Measurements from ENCODE around the gene TMSB10.
A peak's percentile ranks its signal among the peaks of the same experiment; 100 is the strongest.
"Not testable (repeated sequence)": the region's sequence is repeated elsewhere in the genome, so short reads cannot be mapped to it uniquely, and the experiment has no call there.

The TMSB10 gene

DNA sequence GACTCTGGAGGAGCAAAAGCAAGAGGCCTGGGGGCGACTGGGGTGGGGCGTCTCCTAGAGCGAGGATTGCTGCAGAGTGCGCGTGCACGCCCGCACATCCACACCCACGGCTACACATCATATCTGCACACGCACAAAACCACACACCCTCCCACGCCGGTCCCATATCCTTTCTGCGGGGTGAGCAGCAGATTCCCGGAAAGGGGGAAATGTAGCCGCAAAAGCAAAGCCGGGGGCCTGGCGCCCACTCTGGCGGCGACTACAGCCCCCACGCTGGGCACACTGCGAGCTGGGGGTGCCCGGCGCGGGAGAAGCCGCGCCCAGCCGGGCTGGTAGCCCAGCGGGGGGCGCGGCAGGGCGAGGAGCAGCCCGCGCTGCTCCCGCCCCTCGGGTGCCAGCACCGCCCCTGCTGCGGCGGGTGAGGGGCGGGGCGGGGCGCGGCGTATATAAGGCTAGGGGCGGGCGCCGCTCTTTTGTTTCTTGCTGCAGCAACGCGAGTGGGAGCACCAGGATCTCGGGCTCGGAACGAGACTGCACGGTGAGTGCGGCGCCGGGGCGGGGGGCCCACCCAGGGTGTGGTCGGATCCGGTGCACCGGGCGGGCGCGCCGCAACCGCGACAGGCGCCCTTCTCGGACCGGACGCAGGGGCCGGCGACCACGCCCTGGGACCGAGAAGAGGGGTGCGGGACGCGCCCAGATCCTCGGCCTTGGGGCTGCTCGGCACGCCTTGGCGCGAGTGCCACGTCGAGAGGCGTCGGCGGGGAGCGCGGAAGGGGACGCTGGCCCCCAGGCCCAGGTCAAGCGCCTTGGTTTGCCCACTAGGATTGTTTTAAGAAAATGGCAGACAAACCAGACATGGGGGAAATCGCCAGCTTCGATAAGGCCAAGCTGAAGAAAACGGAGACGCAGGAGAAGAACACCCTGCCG lies at the start of gene TMSB10:
Gene TMSB10 (plus strand): TSS at position 476 of the 927 bp plus-strand sequence.
- DNase-seq, result peak; percentile 88

DNA sequence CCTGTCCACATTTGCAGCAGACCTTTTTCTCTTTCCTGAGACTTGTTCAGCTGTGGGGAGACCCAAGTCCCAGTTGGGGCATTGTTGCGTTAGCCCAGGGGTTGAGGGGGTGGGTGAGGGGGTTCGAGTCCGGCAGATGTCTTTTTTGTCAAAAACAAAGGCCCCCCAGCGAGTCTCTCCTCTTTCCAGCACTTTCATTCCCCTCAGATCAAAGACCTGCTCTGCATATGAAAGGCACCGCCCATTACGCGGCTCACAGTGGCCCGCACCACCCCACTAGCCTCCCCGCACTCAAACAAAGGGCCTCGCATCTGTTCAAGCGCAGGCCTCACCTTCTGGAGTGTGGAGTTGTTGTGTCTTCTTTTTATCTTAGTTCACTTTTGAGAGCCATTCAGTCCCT lies 49.7 kb upstream of the TMSB10 start:
- DNase-seq, result no peak

DNA sequence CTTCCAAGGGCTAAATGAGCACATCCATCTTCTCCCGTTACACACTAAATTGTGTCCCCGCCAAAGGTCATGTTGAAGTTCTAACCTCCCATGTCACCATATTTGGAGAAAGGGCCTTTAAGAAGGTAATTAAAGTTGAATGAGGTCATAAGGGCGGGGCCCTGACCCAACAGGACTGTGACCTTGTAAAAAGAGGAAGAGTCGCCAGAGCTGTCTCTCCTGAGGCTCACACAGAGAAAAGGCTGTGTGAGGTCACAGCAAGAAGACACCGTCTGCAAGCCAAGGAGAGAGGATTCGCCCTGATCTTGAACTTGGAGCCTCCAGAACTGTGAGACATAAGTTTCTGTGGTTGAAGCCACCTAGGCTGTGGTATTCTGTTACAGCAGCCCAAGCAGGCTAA lies 48.7 kb upstream of the TMSB10 start:
- peak; percentile 68 for DNase-seq

DNA sequence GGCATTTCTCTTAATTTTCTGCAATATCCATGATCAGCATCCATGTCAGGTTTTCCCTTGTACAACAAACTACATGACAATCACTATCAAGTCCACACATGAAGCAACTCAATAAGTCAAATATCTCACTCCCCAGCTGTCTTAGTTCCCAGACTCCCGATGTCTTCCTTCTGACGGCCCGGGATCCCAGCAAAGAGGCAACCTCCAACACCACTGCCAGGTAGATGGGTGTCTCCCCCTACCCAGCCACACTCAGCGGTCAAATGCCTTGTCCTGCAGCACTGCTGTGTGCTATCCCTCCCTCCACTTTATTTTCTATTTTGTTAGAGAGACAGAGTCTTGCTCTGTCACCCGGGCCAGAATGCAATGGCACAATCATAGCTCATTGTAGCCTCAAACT lies 47.9 kb upstream of the TMSB10 start:
- no peak for DNase-seq

DNA sequence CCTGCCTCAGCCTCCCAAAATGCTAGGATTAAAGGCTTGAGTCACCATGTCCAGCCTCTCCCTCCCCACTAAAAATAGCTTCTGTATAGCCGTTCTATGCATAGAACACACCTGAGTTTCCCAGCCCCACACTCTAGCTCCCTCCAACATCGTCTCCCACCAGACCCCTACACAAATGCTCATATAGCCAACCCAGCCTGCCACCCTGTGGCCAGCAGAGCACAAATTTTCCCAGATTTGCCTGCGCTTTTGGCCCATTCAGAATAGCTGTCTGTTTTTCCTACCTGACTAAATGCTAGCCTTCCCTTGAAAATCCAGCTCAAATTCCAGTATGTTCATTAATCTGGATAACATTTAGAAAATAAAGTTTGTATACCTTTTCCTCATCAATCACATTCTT lies 47.3 kb upstream of the TMSB10 start:
- DNase-seq, result no peak

DNA sequence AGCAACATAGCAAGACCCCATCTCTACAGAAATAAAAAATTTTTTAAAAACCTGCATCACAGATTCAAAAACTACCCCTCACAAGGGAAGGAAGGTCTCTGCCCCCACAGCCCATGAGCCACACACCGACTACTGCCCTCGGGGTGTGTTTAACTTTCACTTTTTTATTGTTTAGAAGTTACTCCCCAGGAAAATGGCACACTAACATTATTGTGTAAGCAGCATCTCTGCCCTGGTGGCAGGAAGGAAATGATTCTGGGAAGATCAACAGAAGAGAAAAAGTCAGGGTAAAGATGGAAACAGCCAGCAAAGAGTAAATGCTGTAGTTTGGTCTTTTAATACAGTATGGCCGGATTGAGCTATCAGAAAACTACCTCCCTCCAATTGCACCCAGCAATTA lies 46.5 kb upstream of the TMSB10 start:
- no peak for DNase-seq

DNA sequence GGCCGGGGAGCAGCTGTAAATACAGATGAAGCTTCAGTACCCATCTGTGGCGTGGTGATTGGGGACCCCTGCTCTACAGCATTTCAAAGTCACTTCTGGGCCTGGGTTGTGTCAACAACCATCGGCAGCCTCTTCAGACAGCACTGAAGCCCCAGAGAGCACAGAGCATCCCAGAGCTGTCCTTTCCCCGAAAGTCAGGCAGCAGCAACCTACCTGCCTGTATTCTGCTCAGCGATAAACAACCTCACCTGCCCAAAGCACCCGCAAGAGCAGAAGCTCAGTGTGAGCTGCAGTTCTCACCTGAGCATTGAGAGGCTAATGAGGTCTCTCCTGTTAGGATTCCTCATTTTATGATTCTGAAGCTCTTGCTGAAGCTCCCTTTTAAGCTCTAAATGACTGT lies 43.9 kb upstream of the TMSB10 start:
- no peak for DNase-seq

DNA sequence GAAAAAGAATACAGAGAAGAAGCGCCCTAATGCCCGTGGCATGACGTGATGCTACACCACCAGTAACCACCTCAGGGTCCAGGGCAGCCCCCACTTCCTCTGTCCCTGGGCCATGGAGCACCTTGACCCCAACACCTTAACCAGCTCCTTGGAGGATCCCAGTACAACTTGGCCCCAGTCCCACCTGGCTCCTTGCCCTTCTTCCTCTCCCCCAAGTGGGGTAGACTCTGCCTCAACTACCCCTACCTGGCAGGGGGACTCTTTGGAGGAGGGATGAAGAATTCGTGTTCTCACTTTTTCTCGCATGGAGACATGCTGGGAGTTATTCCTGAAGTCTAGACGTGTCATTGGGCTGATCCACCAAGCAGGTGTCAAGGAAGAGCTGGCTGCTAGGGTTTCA lies 43.5 kb upstream of the TMSB10 start:
- DNase-seq, result no peak

DNA sequence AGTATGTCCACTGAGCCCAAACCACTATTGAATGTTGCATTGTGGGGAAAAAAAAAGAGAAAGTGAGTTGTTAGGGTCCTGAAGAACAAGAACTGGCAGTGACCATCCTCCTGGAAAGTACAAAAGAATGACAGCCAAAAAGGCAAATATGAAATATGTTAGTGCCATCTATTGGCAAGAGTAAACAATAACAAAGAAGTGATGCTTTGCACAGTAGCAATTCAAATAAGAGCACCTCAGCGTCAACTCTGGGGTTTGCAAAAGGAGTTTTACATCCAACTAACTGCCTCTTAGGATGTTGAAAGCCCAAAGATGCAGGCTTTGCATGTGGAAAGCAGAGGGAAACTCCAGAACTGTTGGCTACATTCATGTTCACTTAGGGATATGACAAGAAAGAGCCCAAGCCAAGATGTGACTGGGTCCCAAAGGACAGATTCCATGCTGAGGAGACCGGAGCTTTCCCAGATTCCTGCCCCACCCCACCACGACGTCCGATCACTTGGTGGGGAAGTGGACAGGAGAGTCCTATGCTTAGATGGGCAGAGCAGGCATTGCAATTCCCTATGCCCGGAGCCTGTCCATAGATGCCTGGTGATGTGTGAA lies 40.2 kb upstream of the TMSB10 start:
- DNase-seq, result peak; percentile 61

DNA sequence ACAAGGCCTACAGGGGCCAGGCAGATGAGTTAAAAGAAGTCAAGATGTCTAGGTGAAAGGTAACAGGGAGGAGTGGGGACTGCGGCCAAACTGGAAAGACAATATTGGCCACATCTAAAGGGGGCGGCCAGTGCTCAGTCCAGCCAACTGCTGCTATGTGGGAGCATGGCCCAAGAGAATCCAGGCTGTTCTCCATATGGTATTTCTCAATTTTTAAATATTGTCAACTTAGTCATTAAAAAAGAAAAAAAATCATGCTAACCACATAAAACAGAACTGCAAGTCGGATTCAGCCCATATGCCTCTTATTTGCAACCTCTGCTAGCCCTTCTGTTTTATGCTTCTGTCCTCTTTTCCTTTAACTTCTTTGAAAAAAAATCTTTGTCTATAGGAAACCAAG lies 39.3 kb upstream of the TMSB10 start:
- DNase-seq, result no peak

DNA sequence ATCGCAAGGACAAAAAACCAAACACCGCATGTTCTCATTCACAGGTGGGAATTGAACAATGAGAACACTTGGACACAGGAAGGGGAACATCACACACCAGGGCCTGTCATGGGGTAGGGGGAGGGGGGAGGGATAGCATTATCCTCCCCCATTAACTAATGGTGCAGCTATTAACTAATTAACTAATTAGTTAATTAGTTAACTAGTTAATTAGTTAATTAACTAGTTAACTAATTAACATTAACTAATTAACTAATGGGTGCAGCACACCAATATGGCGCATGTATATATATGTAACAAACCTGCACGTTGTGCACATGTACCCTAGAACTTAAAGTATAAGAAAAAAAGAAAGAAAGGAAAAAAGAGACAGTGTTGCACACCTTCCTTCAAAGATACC lies 37.1 kb upstream of the TMSB10 start:
- not testable (repeated sequence) for DNase-seq

DNA sequence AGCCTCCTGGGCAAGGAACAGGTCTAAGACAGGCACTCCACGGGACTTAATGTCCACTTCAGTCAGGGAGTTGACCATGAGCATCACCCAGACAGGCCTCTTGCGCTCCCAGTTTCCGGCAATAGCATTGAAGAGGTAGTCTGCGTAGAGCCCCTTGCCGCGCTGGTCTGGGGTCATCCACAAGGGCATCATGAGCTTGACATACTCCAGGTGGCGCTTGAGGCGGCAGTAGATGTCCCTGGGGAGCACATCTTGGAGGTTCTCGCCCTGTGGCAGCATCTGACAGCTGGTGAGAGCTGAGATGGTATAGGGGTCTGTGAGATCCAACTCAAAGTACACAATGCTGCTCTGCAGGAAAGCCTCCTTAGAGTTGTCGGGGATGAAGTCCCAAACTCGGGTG lies 35.1 kb upstream of the TMSB10 start:
- no peak for DNase-seq

DNA sequence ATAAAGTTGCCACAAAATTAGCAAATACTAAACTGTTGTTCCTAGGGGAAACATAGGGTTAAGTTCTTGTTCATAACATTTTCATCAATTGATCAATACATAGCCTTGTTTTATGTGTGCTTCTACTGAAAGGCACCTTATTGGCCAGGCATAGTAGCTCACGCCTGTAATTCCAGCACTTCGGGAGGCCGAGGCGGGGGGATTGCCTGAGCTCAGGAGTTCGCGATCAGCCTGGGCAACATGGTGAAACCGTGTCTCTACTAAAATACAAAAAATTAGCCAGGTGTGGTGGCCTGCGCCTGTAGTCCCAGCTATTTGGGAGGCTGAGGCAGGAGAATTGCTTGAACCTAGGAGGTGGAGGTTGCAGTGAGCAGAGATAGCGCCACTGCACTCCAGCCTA lies 32.8 kb upstream of the TMSB10 start:
- DNase-seq, result not testable (repeated sequence)

DNA sequence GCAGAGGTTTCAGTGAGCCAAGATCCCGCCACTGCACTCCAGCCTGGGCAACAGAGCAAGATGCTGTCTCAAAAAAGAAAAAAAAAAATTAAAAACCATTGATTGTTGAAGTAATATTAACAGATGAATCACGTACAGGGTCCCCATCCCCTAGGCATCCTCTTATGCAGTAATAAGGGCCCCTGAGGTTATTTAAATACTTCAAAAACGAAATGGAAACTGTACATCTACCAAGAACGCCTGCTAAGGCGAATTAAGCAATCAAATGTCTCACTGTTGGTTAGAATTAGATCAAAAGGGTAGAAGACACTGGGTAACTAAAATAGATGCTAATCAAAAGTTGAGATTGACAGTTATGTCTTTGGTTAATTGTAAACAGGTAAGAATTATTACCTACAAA lies 32.1 kb upstream of the TMSB10 start:
- DNase-seq, result no peak

DNA sequence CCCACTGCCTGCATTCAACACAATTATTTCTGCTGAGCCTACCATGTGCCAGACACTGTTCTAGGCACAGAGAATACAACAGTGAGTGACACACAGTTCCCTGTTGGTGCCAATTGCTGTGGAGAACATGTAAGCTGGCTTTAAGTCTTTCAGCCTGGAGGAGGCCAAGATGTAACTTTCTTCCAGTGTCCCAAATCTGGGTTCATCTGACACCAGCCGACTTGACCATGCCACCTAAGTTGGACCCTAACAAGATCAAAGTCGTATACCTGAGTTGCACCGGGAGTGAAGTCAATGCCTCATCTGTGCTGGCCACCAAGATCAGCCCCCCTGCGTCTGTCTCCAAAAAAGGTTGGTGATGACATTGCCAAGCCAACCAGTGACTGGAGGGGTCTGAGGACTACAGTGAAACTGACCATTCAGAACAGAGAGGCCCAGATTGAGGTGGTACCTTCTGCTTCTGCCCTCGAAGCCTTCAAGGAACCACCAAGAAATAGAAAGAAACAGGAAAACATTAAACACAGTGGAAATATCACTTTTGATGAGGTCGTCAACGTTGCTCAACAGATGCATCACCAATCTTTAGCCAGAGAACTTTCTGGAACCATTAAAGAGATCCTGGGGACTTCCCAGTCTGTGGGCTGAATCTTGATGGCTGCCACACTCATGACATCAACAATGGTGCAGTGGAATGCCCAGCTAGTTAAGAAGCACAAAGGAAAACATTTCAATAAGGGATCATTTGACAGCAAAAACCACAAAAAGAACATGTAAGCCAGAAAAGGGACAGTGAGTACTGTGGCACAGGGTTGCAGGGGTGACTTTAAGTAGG lies 30.9 kb upstream of the TMSB10 start:
- peak; percentile 90 for DNase-seq

DNA sequence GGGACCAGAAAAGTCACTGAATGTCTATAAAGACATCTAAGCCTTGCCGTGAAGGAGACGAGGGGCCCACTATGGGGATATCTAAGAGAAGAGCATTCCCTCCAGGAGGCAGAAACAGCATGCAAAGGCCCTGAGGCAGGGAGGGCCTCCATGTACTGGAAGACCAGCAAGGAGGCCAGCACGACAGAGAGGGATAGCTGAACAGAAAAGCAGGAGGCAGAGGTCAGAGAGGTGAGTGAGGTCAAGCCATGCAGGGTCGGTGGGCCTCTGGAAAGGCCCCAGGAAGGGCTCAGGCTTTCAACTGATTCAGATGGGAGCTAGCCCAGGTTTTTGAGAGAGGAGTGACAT lies 30.3 kb upstream of the TMSB10 start:
- no peak for DNase-seq

DNA sequence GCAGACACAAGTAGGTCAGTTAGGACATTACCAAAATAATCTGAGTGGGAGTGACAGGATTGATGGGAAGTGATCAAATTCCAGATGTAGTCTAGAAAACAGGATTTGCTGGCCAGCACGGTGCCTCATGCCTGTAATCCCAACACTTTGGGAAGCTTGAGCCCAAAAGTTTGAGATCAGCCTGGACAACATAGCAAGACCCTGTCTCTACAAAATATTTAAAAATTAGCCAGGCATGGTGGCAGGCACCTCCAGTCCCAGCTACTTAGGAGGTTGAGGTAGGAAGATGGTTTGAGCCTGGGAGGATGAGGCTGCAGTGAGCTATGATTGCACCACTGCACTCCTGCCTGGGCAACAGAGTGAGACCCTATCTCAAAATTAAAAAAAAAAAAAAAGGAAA lies 29.8 kb upstream of the TMSB10 start:
- DNase-seq, result not testable (repeated sequence)

DNA sequence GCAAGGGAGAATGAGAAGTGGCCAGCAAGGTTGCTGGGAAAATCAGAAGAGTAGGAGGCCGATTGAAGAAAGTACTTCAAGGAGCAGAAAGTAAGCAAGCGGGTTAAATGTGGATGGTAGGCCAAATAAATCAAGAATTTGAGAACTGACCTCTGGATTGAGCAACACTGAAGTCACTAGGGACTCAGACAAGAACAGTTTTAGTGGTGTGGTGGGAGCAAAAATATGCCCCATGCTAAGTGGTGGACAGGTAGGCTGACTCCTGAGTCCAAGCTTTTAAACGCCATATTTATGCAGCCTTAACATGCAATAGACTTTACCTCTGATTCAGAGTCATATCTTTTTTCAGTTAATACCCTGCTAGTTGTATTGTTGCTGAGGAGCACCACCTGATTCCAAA lies 29.1 kb upstream of the TMSB10 start:
- DNase-seq, result no peak

DNA sequence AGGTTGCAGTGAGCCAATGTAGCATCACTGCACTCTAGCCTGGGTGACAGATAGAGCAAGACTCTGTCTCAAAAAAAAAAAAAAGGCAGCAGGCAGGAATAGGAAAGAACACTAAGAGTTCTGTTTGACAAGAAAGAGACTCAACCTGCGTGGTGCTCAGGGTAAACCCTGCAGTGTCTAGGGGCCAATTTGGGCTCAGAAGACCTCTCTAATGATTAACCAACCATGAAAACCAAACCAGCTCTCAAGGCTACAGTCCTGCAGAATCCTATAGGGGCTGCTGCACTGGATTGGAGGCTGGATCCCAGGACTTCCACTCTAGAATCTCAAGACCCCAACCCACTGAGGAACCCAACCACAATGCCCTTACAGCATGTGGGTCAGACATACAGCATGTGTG lies 27.0 kb upstream of the TMSB10 start:
- no peak for DNase-seq

DNA sequence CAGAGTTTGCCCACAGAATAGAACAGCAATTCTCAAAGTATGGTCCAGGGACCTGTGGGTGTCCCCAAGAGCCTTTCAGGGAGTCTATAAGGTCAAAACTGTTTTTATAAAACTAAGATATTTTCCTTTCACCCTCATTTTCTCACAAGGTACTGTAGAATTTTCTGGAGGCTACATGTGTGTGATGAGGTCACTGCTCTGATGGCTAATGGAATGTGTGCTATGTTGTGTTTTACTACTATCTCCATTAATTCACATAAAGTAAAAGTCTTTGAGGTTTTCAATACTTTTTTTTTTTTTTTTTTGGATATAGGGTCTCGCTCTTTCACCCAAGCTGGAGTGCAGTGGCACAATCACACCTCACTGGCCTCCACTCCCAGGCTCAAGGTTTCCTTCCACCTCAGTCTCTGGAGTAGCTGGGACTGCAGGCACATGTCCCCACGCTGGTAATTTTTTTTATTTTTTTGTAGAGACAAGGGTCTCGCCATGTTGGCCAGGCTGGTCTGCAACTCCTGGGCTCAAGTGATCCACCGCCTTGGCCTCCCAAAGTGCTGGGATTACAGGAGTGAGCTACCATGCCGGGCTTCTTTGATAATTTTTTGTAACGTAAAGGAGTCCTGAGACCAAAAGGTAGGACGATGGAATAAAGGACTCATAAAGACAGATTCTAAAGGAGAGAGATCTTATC lies 26.4 kb upstream of the TMSB10 start:
- DNase-seq, result no peak

DNA sequence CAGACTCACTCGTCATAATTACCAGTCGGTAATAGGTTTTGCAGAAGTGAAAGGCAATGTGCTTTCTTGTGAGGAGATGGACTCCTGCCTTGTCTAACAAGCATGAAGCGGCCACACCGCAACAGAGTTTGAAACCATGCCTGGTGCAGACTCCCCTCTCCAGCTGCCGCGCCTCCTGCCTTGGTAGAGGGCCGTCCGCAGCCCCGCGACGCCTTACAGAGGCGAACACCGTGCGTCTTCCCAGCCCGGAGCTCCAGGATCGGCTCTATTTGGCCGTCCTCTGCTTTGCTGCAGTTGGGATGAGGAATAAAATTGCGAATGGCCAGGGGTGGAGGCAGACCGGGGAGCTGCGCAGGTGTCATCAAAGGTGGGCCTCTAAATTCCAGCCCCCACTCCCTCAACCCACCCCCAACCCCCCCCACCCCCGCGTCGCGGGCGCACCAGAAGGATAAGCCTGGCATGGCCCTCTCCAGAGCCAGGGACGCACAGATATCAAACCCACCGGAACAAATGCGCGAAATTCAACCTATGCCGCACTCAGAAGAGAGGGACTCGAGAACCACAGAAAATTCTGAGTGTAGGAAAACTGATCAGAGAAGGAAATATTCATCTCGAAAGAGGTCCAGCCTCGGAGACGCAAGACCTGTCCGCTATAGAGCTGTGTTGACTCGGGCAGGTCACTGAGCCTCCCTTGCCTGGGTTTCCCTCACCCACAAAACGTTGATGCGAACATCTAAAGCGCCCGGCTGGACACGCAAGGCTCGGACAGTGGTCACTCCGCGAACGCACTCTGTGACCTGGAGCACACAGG lies 25.7 kb upstream of the TMSB10 start:
- peak; percentile 41 for DNase-seq

DNA sequence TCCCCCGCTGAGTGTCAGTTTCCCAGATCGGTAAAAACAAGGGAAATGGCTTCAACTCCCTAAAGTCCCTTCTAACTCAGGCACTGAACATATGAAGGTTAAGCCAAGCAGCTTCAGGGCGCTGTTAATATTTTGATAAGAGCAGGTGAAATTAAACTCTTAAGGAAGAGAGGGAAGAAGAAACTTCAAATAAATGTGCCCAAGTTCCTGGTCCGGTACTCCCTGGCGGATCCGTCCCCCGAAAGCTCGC lies 25.1 kb upstream of the TMSB10 start:
- DNase-seq, result no peak

Data from inflammatory macrophage treated with lipopolysaccharide for 4 hours (primary cell).